Measurements from ENCODE around the gene IDH3B. TPM values are rescaled to one million over a fixed set of nuclear protein-coding genes. Genes with fewer than 3 reads are reported as not detected.

Gene IDH3B
- total RNA-seq, 1 experiment from 2014 or later, result 132 TPM

GRCh38 chr20:2691127-2691526, 27.1 kb upstream of the IDH3B start:
- ChIA-PET POLR2A (no interaction called here), RAD21 (ENCODE audit: low non-redundant PET in 1 of 2, low total read pairs in 2 of 2, uncharacterized antibody in 2 of 2, unreplicated experiment in 2 of 2) (no interaction called here), CTCF (no interaction called here)
- intact Hi-C loops (cut with micrococcal nuclease), result no loop called here
- no peak for TF ChIP-seq REST (IDR thresholded peaks at IDR 0.05; ENCODE audit: low read depth)
- no peak for TF ChIP-seq MAX (IDR thresholded peaks at IDR 0.05)
- TF ChIP-seq ELF1 (IDR thresholded peaks at IDR 0.05; ENCODE audit: borderline replicate concordance, low read depth), result no peak
- TF ChIP-seq, protein P1, sequence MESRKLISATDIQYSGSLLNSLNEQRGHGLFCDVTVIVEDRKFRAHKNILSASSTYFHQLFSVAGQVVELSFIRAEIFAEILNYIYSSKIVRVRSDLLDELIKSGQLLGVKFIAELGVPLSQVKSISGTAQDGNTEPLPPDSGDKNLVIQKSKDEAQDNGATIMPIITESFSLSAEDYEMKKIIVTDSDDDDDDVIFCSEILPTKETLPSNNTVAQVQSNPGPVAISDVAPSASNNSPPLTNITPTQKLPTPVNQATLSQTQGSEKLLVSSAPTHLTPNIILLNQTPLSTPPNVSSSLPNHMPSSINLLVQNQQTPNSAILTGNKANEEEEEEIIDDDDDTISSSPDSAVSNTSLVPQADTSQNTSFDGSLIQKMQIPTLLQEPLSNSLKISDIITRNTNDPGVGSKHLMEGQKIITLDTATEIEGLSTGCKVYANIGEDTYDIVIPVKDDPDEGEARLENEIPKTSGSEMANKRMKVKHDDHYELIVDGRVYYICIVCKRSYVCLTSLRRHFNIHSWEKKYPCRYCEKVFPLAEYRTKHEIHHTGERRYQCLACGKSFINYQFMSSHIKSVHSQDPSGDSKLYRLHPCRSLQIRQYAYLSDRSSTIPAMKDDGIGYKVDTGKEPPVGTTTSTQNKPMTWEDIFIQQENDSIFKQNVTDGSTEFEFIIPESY (IDR thresholded peaks at IDR 0.05; ENCODE audit: extremely low read depth, insufficient replicate concordance, low read length), result no peak
- TF ChIP-seq SIN3A (IDR thresholded peaks at IDR 0.05; ENCODE audit: low read depth), result no peak
- TF ChIP-seq POLR2AphosphoS5 (IDR thresholded peaks at IDR 0.05; ENCODE audit: low read depth, low read length), result no peak
- no peak for TF ChIP-seq TCF7L2 (IDR thresholded peaks at IDR 0.05; ENCODE audit: borderline replicate concordance, extremely low read depth, insufficient read depth, insufficient read length)
- no peak for TF ChIP-seq RAD21 (IDR thresholded peaks at IDR 0.05; ENCODE audit: low read depth)
- no peak for TF ChIP-seq CBX3 (IDR thresholded peaks at IDR 0.05; ENCODE audit: low read depth)
- TF ChIP-seq YY1 (IDR thresholded peaks at IDR 0.05; ENCODE audit: extremely low read depth, insufficient replicate concordance, low read depth, low read length), result no peak
- no peak for TF ChIP-seq ZFX (IDR thresholded peaks at IDR 0.05)
- TF ChIP-seq EZH2 (IDR thresholded peaks at IDR 0.05), result no peak
- TF ChIP-seq EZH2phosphoT487 (IDR thresholded peaks at IDR 0.05; ENCODE audit: borderline replicate concordance), result no peak
- TF ChIP-seq ZNF274 (IDR thresholded peaks at IDR 0.05; ENCODE audit: low read depth, low read length), result no peak
- TF ChIP-seq SP1 (IDR thresholded peaks at IDR 0.05; ENCODE audit: low read depth), result no peak
- TF ChIP-seq CEBPB (IDR thresholded peaks at IDR 0.05; ENCODE audit: low read depth), result no peak
- no peak for TF ChIP-seq FOSL1 (IDR thresholded peaks at IDR 0.05; ENCODE audit: low read depth)
- TF ChIP-seq ATF3 (IDR thresholded peaks at IDR 0.05), result no peak
- TF ChIP-seq EGR1 (IDR thresholded peaks at IDR 0.05; ENCODE audit: low read depth), result no peak
- TF ChIP-seq SRF (IDR thresholded peaks at IDR 0.05; ENCODE audit: low read depth), result no peak
- BruUV-seq (replicated peaks), result no TSS peak
- H3K4me1 ChIP-seq (ENCODE audit: control insufficient read depth in 1 of 2, insufficient read depth in 2 of 2, low read length in 2 of 2), result peaks cover 6 to 20% of the 10 kb centered on the region in 2 experiments; a peak in 3 of 4 replicates
- no peak overlapping the region for H3K4me2 ChIP-seq (ENCODE audit: low read length)
- H3K27me3 ChIP-seq (ENCODE audit: insufficient read depth, low read length), result no peaks in the 10 kb centered on the region
- H3K9ac ChIP-seq (ENCODE audit: low read length), result no peak overlapping the region
- no peaks in the 10 kb centered on the region for H3K79me2 ChIP-seq (ENCODE audit: insufficient read depth, low read length)
- H3K36me3 ChIP-seq (ENCODE audit: control insufficient read depth in 1 of 2, insufficient read depth in 2 of 2, low read length in 2 of 2), result no peaks in the 10 kb centered on the region
- H3K9me2 ChIP-seq (ENCODE audit: insufficient read depth), result no peaks in the 10 kb centered on the region
- no peak overlapping the region for H3K4me3 ChIP-seq (replicated peaks in 1 of 2; ENCODE audit: low read depth in 1 of 2, low read length in 2 of 2)
- H3K27ac ChIP-seq (ENCODE audit: low read depth, low read length), result no peak overlapping the region
- DNase-seq (ENCODE audit: low read depth, low spot score), result no peak
- no peaks in the 10 kb centered on the region for H4K20me1 ChIP-seq (ENCODE audit: insufficient read depth)
- no peak for ATAC-seq
- H3K9me3 ChIP-seq (ENCODE audit: control insufficient read depth in 1 of 2, insufficient read depth in 1 of 2, low read depth in 1 of 2, low read length in 2 of 2), result no peaks in the 10 kb centered on the region
- H2AFZ ChIP-seq (ENCODE audit: low read depth, low read length, poor library complexity, severe bottlenecking), result no peak overlapping the region
